Measurements from ENCODE around the gene TBC1D9.

Gene TBC1D9

GRCh38 chr4:140690093-140690492 lies 66.1 kb downstream of the TBC1D9 start:
- no peak for DNase-seq (ENCODE audit: low spot score)

- DNase-seq (ENCODE audit: low spot score), result no peak
Observed at GRCh38 chr4:140689623-140690022, 66.6 kb downstream of the TBC1D9 start.

GRCh38 chr4:140688711-140689598 lies 67.2 kb downstream of the TBC1D9 start:
- DNase-seq (ENCODE audit: low spot score), result no peak

GRCh38 chr4:140686796-140687195 lies 69.4 kb downstream of the TBC1D9 start:
- DNase-seq (ENCODE audit: low spot score), result no peak

GRCh38 chr4:140684314-140684713 lies 71.9 kb downstream of the TBC1D9 start:
- no peak for DNase-seq (ENCODE audit: low spot score)

- DNase-seq (ENCODE audit: low spot score), result no peak
Observed at GRCh38 chr4:140681201-140681600, 75.0 kb downstream of the TBC1D9 start.

- DNase-seq (ENCODE audit: low spot score), result no peak
Observed at GRCh38 chr4:140680686-140681085, 75.5 kb downstream of the TBC1D9 start.

GRCh38 chr4:140679576-140679975 lies 76.6 kb downstream of the TBC1D9 start:
- DNase-seq (ENCODE audit: low spot score), result no peak

GRCh38 chr4:140675599-140676231 lies 80.5 kb downstream of the TBC1D9 start:
- DNase-seq (ENCODE audit: low spot score), result no peak

- no peak for DNase-seq (ENCODE audit: low spot score)
Observed at GRCh38 chr4:140673729-140674128, 82.5 kb downstream of the TBC1D9 start.

GRCh38 chr4:140672416-140672815 lies 83.8 kb downstream of the TBC1D9 start:
- no peak for DNase-seq (ENCODE audit: low spot score)

- DNase-seq (ENCODE audit: low spot score), result no peak
Observed at GRCh38 chr4:140668111-140668510, 88.1 kb downstream of the TBC1D9 start.

- no peak for DNase-seq (ENCODE audit: low spot score)
Observed at GRCh38 chr4:140666889-140667614, 89.1 kb downstream of the TBC1D9 start.

- no peak for DNase-seq (ENCODE audit: low spot score)
Observed at GRCh38 chr4:140662082-140662869, 93.9 kb downstream of the TBC1D9 start.

GRCh38 chr4:140661550-140661949 lies 94.6 kb downstream of the TBC1D9 start:
- DNase-seq (ENCODE audit: low spot score), result no peak

- DNase-seq (ENCODE audit: low spot score), result no peak
Observed at GRCh38 chr4:140659943-140660700, 96.1 kb downstream of the TBC1D9 start.

GRCh38 chr4:140654495-140654814 lies 101.7 kb downstream of the TBC1D9 start:
- no peak for DNase-seq (ENCODE audit: low spot score)

GRCh38 chr4:140653718-140654494 lies 102.3 kb downstream of the TBC1D9 start:
- DNase-seq (ENCODE audit: low spot score), result no peak

GRCh38 chr4:140652601-140653000 lies 103.6 kb downstream of the TBC1D9 start:
- DNase-seq (ENCODE audit: low spot score), result no peak

GRCh38 chr4:140648716-140649308 lies 107.4 kb downstream of the TBC1D9 start:
- no peak for DNase-seq (ENCODE audit: low spot score)
